SK-N-SH treated with all-trans-retinoic acid at 6 μM for 48 hours (cell line): ENCODE results near the gene AIG1.
"Not testable (repeated sequence)": the region's sequence is repeated elsewhere in the genome, so short reads cannot be mapped to it uniquely, and the experiment has no call there.

Source experiments
- ATAC-seq: fragments of 200-7000 bp; cut with Tn5 transposase; 3 replicates; pipeline ENCODE4 v1.9.1; 2020; ENCODE audit warnings: mild to moderate bottlenecking, moderate library complexity
- ARNTL ChIP-seq: fragments of 450-650 bp; formaldehyde crosslinking; IDR thresholded peaks from 2 replicates; pipeline ENCODE4 v1.5.0; 2020; ENCODE audit warnings: low read depth, mild to moderate bottlenecking, moderate library complexity, borderline replicate concordance
- BACH2 ChIP-seq: fragments of 250-450 bp; sonication (Bioruptor Pico); IDR thresholded peaks from 2 replicates; pipeline ENCODE4 v1.9.0; 2021; ENCODE audit warnings: mild to moderate bottlenecking, borderline replicate concordance
- CSDC2 ChIP-seq: fragments of 250-450 bp; sonication (Bioruptor Pico); IDR thresholded peaks from 2 replicates; pipeline ENCODE4 v1.5.0; 2020; ENCODE audit warnings: mild to moderate bottlenecking, moderate library complexity
- CSRNP3 ChIP-seq: fragments of 250-450 bp; sonication (Bioruptor Pico); IDR thresholded peaks from 2 replicates; pipeline ENCODE4 v1.5.1; 2021; ENCODE audit warnings: mild to moderate bottlenecking, moderate library complexity
- ESRRG ChIP-seq: fragments of 250-450 bp; sonication (Bioruptor Pico); IDR thresholded peaks from 2 replicates; pipeline ENCODE4 v1.6.1; 2021; ENCODE audit warnings: mild to moderate bottlenecking
- GLIS3 ChIP-seq: fragments of 250-450 bp; sonication (Bioruptor Pico); IDR thresholded peaks from 2 replicates; pipeline ENCODE4 v1.5.0; 2020; ENCODE audit warnings: mild to moderate bottlenecking, moderate library complexity
- ISL1 ChIP-seq: fragments of 250-450 bp; sonication (Bioruptor Pico); IDR thresholded peaks from 2 replicates; pipeline ENCODE4 v2.1.2; 2022; ENCODE audit warnings: mild to moderate bottlenecking, moderate library complexity
- OSR1 ChIP-seq: fragments of 250-450 bp; sonication (Bioruptor Pico); IDR thresholded peaks from 2 replicates; pipeline ENCODE4 v1.8.0; 2022; ENCODE audit warnings: moderate library complexity, mild to moderate bottlenecking, inconsistent platforms
- POU6F1 ChIP-seq: fragments of 250-450 bp; sonication (Bioruptor Pico); IDR thresholded peaks from 2 replicates; pipeline ENCODE4 v1.8.0; 2021; ENCODE audit warnings: low read depth, mild to moderate bottlenecking, moderate library complexity, borderline replicate concordance
- PPARA ChIP-seq: fragments of 250-450 bp; sonication (Bioruptor Pico); IDR thresholded peaks from 2 replicates; pipeline ENCODE4 v1.5.0; 2020; ENCODE audit warnings: mild to moderate bottlenecking, borderline replicate concordance
- RARB ChIP-seq: fragments of 250-450 bp; sonication (Bioruptor Pico); IDR thresholded peaks from 2 replicates; pipeline ENCODE4 v1.8.0; 2021; ENCODE audit warnings: mild to moderate bottlenecking, moderate library complexity
- SNAI2 ChIP-seq: fragments of 250-450 bp; sonication (Bioruptor Pico); IDR thresholded peaks from 2 replicates; pipeline ENCODE4 v1.5.0; 2020; ENCODE audit warnings: mild to moderate bottlenecking, moderate library complexity
- TCF4 ChIP-seq: fragments of 250-450 bp; sonication (Bioruptor Pico); IDR thresholded peaks from 2 replicates; pipeline ENCODE4 v1.8.0; 2021; ENCODE audit warnings: mild to moderate bottlenecking, moderate library complexity, borderline replicate concordance
- TOX ChIP-seq: fragments of 250-450 bp; sonication (Bioruptor Pico); IDR thresholded peaks from 2 replicates; pipeline ENCODE4 v1.8.0; 2021; ENCODE audit warnings: mild to moderate bottlenecking, moderate library complexity, borderline replicate concordance
- TSHZ2 ChIP-seq: fragments of 250-450 bp; sonication (Bioruptor Pico); IDR thresholded peaks from 2 replicates; pipeline ENCODE4 v1.5.0; 2020; ENCODE audit warnings: mild to moderate bottlenecking, moderate library complexity
- ZC3H10 ChIP-seq: fragments of 250-450 bp; sonication (Bioruptor Pico); IDR thresholded peaks from 2 replicates; pipeline ENCODE4 v1.5.1; 2021; ENCODE audit warnings: mild to moderate bottlenecking, moderate library complexity
- ZFP3 ChIP-seq: fragments of 250-450 bp; sonication (Bioruptor Pico); IDR thresholded peaks from 2 replicates; pipeline ENCODE4 v1.5.0; 2020; ENCODE audit warnings: mild to moderate bottlenecking, moderate library complexity
- ZFP30 ChIP-seq: fragments of 450-650 bp; formaldehyde crosslinking; IDR thresholded peaks from 2 replicates; pipeline ENCODE4 v1.5.0; 2022; ENCODE audit warnings: mild to moderate bottlenecking, moderate library complexity
- ZNF565 ChIP-seq: fragments of 450-650 bp; formaldehyde crosslinking; conservative IDR thresholded peaks from 2 replicates; pipeline ENCODE4 v1.5.0; 2020; ENCODE audit warnings: low read depth, mild to moderate bottlenecking, moderate library complexity
- ZNF70 ChIP-seq: fragments of 450-650 bp; formaldehyde crosslinking; IDR thresholded peaks from 2 replicates; pipeline ENCODE4 v1.5.0; 2020; ENCODE audit warnings: mild to moderate bottlenecking, moderate library complexity
- ZNF8 ChIP-seq: fragments of 450-650 bp; formaldehyde crosslinking; IDR thresholded peaks from 2 replicates; pipeline ENCODE4 v1.5.0; 2020; ENCODE audit warnings: mild to moderate bottlenecking, moderate library complexity
- TF ChIP-seq, protein P1 (sequence below): fragments of 250-450 bp; sonication (Bioruptor Pico); IDR thresholded peaks from 2 replicates; pipeline ENCODE4 v1.5.1; 2020; ENCODE audit warnings: low read depth, mild to moderate bottlenecking, moderate library complexity
- TF ChIP-seq, protein P2 (sequence below): fragments of 250-450 bp; sonication (Bioruptor Pico); IDR thresholded peaks from 2 replicates; pipeline ENCODE4 v1.8.0; 2020; ENCODE audit warnings: mild to moderate bottlenecking, moderate library complexity, borderline replicate concordance

Gene AIG1

DNA sequence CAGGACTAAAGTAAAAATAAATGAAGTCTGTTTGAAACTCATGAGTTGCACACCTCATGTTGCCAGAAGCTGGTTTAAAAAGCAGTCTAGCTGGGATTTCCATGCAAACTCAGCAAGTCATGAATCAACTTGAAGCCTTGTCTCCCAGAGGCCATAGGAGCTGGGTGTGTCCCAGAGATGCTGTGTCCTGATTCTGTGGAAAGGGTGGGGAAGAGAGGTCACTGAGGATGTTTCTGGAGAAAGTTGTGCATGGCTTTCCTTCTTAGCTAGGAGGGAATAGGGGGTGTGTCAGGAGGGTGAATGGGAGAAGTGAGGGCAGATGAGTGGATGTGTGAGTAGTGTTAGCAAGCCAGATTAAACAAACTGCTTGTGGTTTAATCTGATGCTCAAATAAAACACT, 278.5 kb downstream of the AIG1 start:
- ATAC-seq, result no peak
- TF ChIP-seq ZNF8 (CRISPR knock-in tag) (no peak), TOX (no peak), ZNF565 (no peak), BACH2 (CRISPR knock-in tag) (no peak), ARNTL (CRISPR knock-in tag) (no peak), PPARA (no peak), ZFP30 (CRISPR knock-in tag) (no peak), CSDC2 (no peak), ZC3H10 (CRISPR knock-in tag) (no peak), GLIS3 (no peak), ESRRG (CRISPR knock-in tag) (no peak), RARB (CRISPR knock-in tag) (no peak), TSHZ2 (CRISPR knock-in tag) (no peak), CSRNP3 (CRISPR knock-in tag) (no peak), SNAI2 (CRISPR knock-in tag) (no peak), TCF4 (CRISPR knock-in tag) (no peak), ZNF70 (CRISPR knock-in tag) (no peak), ISL1 (no peak)
- TF ChIP-seq, protein P1, sequence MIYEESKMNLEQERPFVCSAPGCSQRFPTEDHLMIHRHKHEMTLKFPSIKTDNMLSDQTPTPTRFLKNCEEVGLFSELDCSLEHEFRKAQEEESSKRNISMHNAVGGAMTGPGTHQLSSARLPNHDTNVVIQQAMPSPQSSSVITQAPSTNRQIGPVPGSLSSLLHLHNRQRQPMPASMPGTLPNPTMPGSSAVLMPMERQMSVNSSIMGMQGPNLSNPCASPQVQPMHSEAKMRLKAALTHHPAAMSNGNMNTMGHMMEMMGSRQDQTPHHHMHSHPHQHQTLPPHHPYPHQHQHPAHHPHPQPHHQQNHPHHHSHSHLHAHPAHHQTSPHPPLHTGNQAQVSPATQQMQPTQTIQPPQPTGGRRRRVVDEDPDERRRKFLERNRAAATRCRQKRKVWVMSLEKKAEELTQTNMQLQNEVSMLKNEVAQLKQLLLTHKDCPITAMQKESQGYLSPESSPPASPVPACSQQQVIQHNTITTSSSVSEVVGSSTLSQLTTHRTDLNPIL (CRISPR knock-in tag), result no peak
- TF ChIP-seq, protein P2, sequence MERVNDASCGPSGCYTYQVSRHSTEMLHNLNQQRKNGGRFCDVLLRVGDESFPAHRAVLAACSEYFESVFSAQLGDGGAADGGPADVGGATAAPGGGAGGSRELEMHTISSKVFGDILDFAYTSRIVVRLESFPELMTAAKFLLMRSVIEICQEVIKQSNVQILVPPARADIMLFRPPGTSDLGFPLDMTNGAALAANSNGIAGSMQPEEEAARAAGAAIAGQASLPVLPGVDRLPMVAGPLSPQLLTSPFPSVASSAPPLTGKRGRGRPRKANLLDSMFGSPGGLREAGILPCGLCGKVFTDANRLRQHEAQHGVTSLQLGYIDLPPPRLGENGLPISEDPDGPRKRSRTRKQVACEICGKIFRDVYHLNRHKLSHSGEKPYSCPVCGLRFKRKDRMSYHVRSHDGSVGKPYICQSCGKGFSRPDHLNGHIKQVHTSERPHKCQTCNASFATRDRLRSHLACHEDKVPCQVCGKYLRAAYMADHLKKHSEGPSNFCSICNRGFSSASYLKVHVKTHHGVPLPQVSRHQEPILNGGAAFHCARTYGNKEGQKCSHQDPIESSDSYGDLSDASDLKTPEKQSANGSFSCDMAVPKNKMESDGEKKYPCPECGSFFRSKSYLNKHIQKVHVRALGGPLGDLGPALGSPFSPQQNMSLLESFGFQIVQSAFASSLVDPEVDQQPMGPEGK, result no peak

GRCh38 chr6:143345477-143345876, 284.8 kb downstream of the AIG1 start:
- not testable (repeated sequence) for ATAC-seq

DNA sequence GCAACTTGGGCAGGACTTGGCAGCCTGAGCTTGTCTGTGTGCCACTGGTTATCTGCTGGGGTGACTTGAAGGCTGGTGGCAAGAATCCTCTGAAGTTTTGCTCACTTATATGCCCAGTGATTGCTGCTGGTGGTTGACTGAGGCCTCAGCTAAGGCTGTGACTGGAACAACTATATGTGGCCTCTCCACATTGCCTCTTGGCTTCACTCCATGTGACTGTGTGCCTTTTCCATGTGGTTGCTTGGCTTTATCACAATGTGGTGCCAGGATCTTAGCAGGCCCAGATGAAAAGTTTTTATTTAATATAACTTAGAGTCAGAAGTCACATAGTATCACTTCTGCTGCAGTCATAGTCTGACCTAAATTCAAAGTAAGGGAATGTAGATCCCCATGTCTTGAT, 285.3 kb downstream of the AIG1 start:
- no peak for TF ChIP-seq POU6F1
- no peak for TF ChIP-seq ZC3H10 (CRISPR knock-in tag)
- ATAC-seq, result no peak

DNA sequence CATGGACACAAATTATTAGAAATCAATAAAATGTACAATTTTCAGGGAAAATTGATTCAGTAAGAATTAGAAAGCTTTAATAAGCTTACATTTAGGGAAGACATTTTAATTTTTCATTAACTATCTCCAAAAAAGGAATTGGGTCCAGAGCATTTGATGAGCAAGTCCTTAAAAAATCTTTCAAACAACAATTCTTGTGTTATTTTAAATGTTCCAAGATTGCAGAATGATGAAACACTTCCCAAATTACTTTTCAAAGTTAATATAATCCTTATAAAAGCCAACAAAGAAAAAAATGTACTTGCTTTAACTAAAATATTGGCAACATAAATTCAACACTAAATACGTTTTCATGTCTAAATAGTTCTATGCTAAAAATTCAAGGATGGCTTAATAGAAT, 287.8 kb downstream of the AIG1 start:
- TF ChIP-seq ZC3H10 (CRISPR knock-in tag) (no peak), ZNF70 (CRISPR knock-in tag) (no peak), ZNF565 (no peak), ESRRG (CRISPR knock-in tag) (no peak), ZFP3 (CRISPR knock-in tag) (no peak), TOX (no peak), SNAI2 (CRISPR knock-in tag) (no peak), ISL1 (no peak), OSR1 (CRISPR knock-in tag) (no peak), RARB (CRISPR knock-in tag) (no peak), ARNTL (CRISPR knock-in tag) (no peak), TCF4 (CRISPR knock-in tag) (no peak), CSDC2 (no peak)
- TF ChIP-seq, protein P2, result no peak
- ATAC-seq, result no peak
